Psoas muscle (tissue), 8 donors: ENCODE measurements around the gene EVL. TPM values are rescaled to one million over a fixed set of nuclear protein-coding genes. Genes with fewer than 3 reads are reported as not detected.

Experiments
- ATAC-seq, 4 donors: fragments of 200-7000 bp; cut with Tn5 transposase; one replicate each; pipeline ENCODE4 v1.9.1; 2020; ENCODE audit warnings: moderate library complexity in 3 of 4, mild to moderate bottlenecking in 2 of 4
- DNase-seq, 2 donors: peaks; one replicate each; pipeline ENCODE4 v3.0.0-alpha.2; 2020
- H3K27ac ChIP-seq: fragments of 200-600 bp; one replicate; pipeline ENCODE4 v1.8.0; 2022
- H3K27me3 ChIP-seq, 3 donors: fragments of 200-600 bp in 1 of 3; one replicate each; pipeline versions ENCODE4 v1.6.1 to v1.8.0; 2013 to 2022; ENCODE audit warnings: low read length in 2 of 3, mild to moderate bottlenecking in 2 of 3, moderate library complexity in 1 of 3; ENCODE audit not compliant: insufficient read depth in 3 of 3
- H3K36me3 ChIP-seq, 2 donors: fragments of 200-600 bp in 1 of 2; one replicate each; pipeline versions ENCODE4 v1.6.1 to v1.8.0; 2013 to 2022; ENCODE audit warnings: low read depth in 1 of 2, mild to moderate bottlenecking in 1 of 2, moderate library complexity in 1 of 2; ENCODE audit not compliant: insufficient read depth in 1 of 2
- H3K4me1 ChIP-seq: fragments of 200-600 bp; one replicate; pipeline ENCODE4 v1.8.0; 2022
- H3K4me3 ChIP-seq: fragments of 200-600 bp; one replicate; pipeline ENCODE4 v1.8.0; 2022; ENCODE audit warnings: mild to moderate bottlenecking
- H3K9me3 ChIP-seq: fragments of 200-600 bp; one replicate; pipeline ENCODE4 v1.8.0; 2022
- CTCF ChIP-seq: fragments of 200-600 bp; IDR thresholded peaks from one replicate; pipeline ENCODE4 v1.8.0; 2022; ENCODE audit warnings: antibody characterized with exemption
- WGBS, 3 donors: extraction: QIAGEN DNeasy Blood & Tissue Kit; methylation state at CpG; one replicate each; pipeline versions ENCODE4 v1.1.6 to v1.1.7; 2013; 5-methylcytosine and 5-hydroxymethylcytosine counted together
- intact Hi-C, 2 donors: fragments of 100-400 bp; cut with DNase I; formaldehyde crosslinking; loops; one replicate each; pipeline versions ENCODE4 v1.11.0 to v1.14.2; 2022
- polyA plus RNA-seq, 3 donors: library from polyadenylated mRNA; stranded (reverse); fragments of 200-250 nt; gene quantifications; one replicate each; pipeline ENCODE4 v1.2.3, GENCODE V29; 2013
- total RNA-seq, 4 donors: library from RNA; stranded (reverse); fragmentation: NEBNext Ultra II Directional in 2 of 4; extraction: Animal tissue kit (Norgen Biotek cat#: 25700) in 2 of 4; gene quantifications; one replicate each; pipeline versions ENCODE4 v1.2.1 to v1.2.4, GENCODE V29; 2021 to 2023
- donor health status: healthy with polysubstance abuse.
- donor health status: DM: no; HTN: no; CAD: no; lungs with moderate emphysema.
- donor health status: Bipolar disorder and iron deficiency.
- donor health status: healthy.
- donor health status: DM: yes; HTN: yes; CAD: no.
- donor health status: DM: no; HTN: no; CAD: no.
- donor health status: DM: no; HTN: no; CAD: no.
- donor health status: DM: yes; HTN: yes; CAD: no.

Gene EVL
- total and polyA plus RNA-seq, 7 donors = 9.6 to 30.4 (median 17.1) TPM

- DNase-seq (no peak), ATAC-seq (no peak)
- Histone ChIP-seq H3K27ac (no peak overlapping the region), H3K27me3 (no peaks in the 10 kb centered on the region), H3K9me3 (no peaks in the 10 kb centered on the region), H3K36me3 (no peaks in the 10 kb centered on the region), H3K4me1 (no peaks in the 10 kb centered on the region), H3K4me3 (no peak overlapping the region)
- WGBS, 3 donors = 88 to 93% (median 92%) methylated on average over 18 of the region's 18 CpGs
- intact Hi-C loops = no loop called here
- TF ChIP-seq CTCF = no peak
Observed at GRCh38 chr14:100143523-100143922, 78.3 kb downstream of the EVL start.

- H3K4me1 ChIP-seq = no peaks in the 10 kb centered on the region
- no peak overlapping the region for H3K27ac ChIP-seq
- TF ChIP-seq CTCF = no peak
- WGBS, 3 donors = 94 to 95% (median 94%) methylated on average over 23 of the region's 23 CpGs
- no peaks in the 10 kb centered on the region for H3K27me3 ChIP-seq
- no peaks in the 10 kb centered on the region for H3K36me3 ChIP-seq
- H3K4me3 ChIP-seq = no peak overlapping the region
- intact Hi-C loops = no loop called here
- H3K9me3 ChIP-seq = no peaks in the 10 kb centered on the region
- DNase-seq = no peak
- ATAC-seq = no peak
Observed at GRCh38 chr14:100143934-100144333, 78.7 kb downstream of the EVL start.

- intact Hi-C loops = no loop called here
- DNase-seq = no peak
- H3K27ac ChIP-seq = no peak overlapping the region
Observed at GRCh38 chr14:100144645-100144995, 79.4 kb downstream of the EVL start.

GRCh38 chr14:100144996-100145646, 79.9 kb downstream of the EVL start:
- no peak overlapping the region for H3K27ac ChIP-seq
- ATAC-seq (no peak), DNase-seq (no peak)
- no peaks in the 10 kb centered on the region for H3K4me1 ChIP-seq
- intact Hi-C loops = no loop called here
- H3K36me3 ChIP-seq = no peaks in the 10 kb centered on the region
- H3K4me3 ChIP-seq = no peak overlapping the region
- no peaks in the 10 kb centered on the region for H3K9me3 ChIP-seq
- peaks cover 0 to 6% (median 0%) of the 10 kb centered on the region in 3 donors for H3K27me3 ChIP-seq
- WGBS, 3 donors = 78 to 87% (median 83%) methylated on average over 17 to 18 of the region's 18 CpGs
- TF ChIP-seq CTCF = no peak

More at GRCh38 chr14:100144645-100144995, 79.4 kb downstream of the EVL start:
- peaks cover 0 to under 1% (median 0%) of the 10 kb centered on the region in 3 donors for H3K27me3 ChIP-seq
- no peak for TF ChIP-seq CTCF
- no peaks in the 10 kb centered on the region for H3K36me3 ChIP-seq
- H3K4me3 ChIP-seq = no peak overlapping the region
- WGBS, 3 donors = 62 to 65% (median 64%) methylated on average over 4 of the region's 4 CpGs
- H3K4me1 ChIP-seq = no peaks in the 10 kb centered on the region
- H3K9me3 ChIP-seq = no peaks in the 10 kb centered on the region
- no peak for ATAC-seq
